Vagina (tissue), 2 donors: Measurements from ENCODE around the gene KIR3DL3. TPM values are rescaled to one million over a fixed set of nuclear protein-coding genes. Genes with fewer than 3 reads are reported as not detected.
"Not testable (repeated sequence)": the region's sequence is repeated elsewhere in the genome, so short reads cannot be mapped to it uniquely, and the experiment has no call there.

Experiments
- DNase-seq, 2 donors: peaks; one replicate each; pipeline ENCODE4 v3.0.0-alpha.2; 2017; ENCODE audit errors: extremely low spot score in 2 of 2
- H3K27ac ChIP-seq: fragments of 200-600 bp; sonication (generic); one replicate; pipeline ENCODE4 v1.5.1; 2019
- H3K27me3 ChIP-seq: fragments of 200-600 bp; sonication (generic); one replicate; pipeline ENCODE4 v1.5.1; 2019
- H3K36me3 ChIP-seq, 2 donors: fragments of 200-600 bp; sonication (generic); one replicate each; pipeline ENCODE4 v1.5.1; 2017 to 2019
- H3K4me1 ChIP-seq: fragments of 200-600 bp; sonication (generic); one replicate; pipeline ENCODE4 v1.5.1; 2019
- H3K4me3 ChIP-seq, 2 donors: fragments of 200-600 bp; sonication (generic); 1 replicate in 1 of 2; 2 replicates in 1 of 2; pipeline ENCODE4 v1.5.1; 2016 to 2019
- H3K9me3 ChIP-seq: fragments of 200-600 bp; sonication (generic); one replicate; pipeline ENCODE4 v1.5.1; 2019
- intact Hi-C: fragments of 100-400 bp; cut with DNase I; formaldehyde crosslinking; loops from one replicate; pipeline ENCODE4 v1.15.1; 2023
- small RNA-seq: library from RNA; depleted of rRNA; stranded (forward); fragments of <200 nt; gene quantifications from one replicate; pipeline ENCODE3, GENCODE V24; 2016
- total RNA-seq: library from RNA; depleted of rRNA; stranded (reverse); fragments of >200 nt; gene quantifications from one replicate; pipeline ENCODE4 v1.2.3, GENCODE V29; 2016

KIR3DL3 gene
- total RNA-seq, 1 donor from 2014 or later, result not detected

GRCh38 chr19:54771018-54771960 lies 47.0 kb downstream of the KIR3DL3 start:
- DNase-seq, H3K4me1 ChIP-seq, H3K36me3 ChIP-seq, H3K4me3 ChIP-seq, H3K27me3 ChIP-seq, intact Hi-C loops, H3K9me3 ChIP-seq, H3K27ac ChIP-seq: not testable (repeated sequence)

- H3K4me1 ChIP-seq, H3K9me3 ChIP-seq, H3K4me3 ChIP-seq, H3K27me3 ChIP-seq, intact Hi-C loops, H3K27ac ChIP-seq, H3K36me3 ChIP-seq, DNase-seq: not testable (repeated sequence)
Observed at GRCh38 chr19:54772666-54773065, 48.4 kb downstream of the KIR3DL3 start.

- H3K9me3 ChIP-seq, H3K27ac ChIP-seq, H3K4me3 ChIP-seq, H3K4me1 ChIP-seq, H3K36me3 ChIP-seq, H3K27me3 ChIP-seq, intact Hi-C loops: not testable (repeated sequence)
- peak in 1 of 2 donors; percentile 49 for DNase-seq
Observed at GRCh38 chr19:54775095-54775815, 51.0 kb downstream of the KIR3DL3 start.

GRCh38 chr19:54775830-54776229 lies 51.6 kb downstream of the KIR3DL3 start:
- H3K36me3 ChIP-seq, H3K27me3 ChIP-seq, H3K9me3 ChIP-seq, intact Hi-C loops, H3K4me1 ChIP-seq, DNase-seq, H3K27ac ChIP-seq, H3K4me3 ChIP-seq: not testable (repeated sequence)

GRCh38 chr19:54777851-54778250 lies 53.6 kb downstream of the KIR3DL3 start:
- DNase-seq, result peak in 1 of 2 donors; percentile 28
- intact Hi-C loops, result not testable (repeated sequence)

GRCh38 chr19:54778896-54779295 lies 54.7 kb downstream of the KIR3DL3 start:
- H3K4me3 ChIP-seq, DNase-seq, H3K4me1 ChIP-seq, H3K27ac ChIP-seq, H3K9me3 ChIP-seq, intact Hi-C loops, H3K27me3 ChIP-seq, H3K36me3 ChIP-seq: not testable (repeated sequence)

More at GRCh38 chr19:54777851-54778250, 53.6 kb downstream of the KIR3DL3 start:
- not testable (repeated sequence) for H3K4me1 ChIP-seq, H3K4me3 ChIP-seq, H3K27me3 ChIP-seq, H3K9me3 ChIP-seq, H3K36me3 ChIP-seq, H3K27ac ChIP-seq

- peak in 1 of 2 donors; percentile 34 for DNase-seq
- H3K27me3 ChIP-seq, H3K27ac ChIP-seq, H3K9me3 ChIP-seq, H3K4me3 ChIP-seq, H3K36me3 ChIP-seq, intact Hi-C loops, H3K4me1 ChIP-seq: not testable (repeated sequence)
Observed at GRCh38 chr19:54782916-54783315, 58.7 kb downstream of the KIR3DL3 start.

Small RNA genes lying within 50 kb of the gene (small RNA-seq; reads per million reads assigned to genes)
- gene AC245128.2 (not detected), gene KIR3DP1 (not detected)

Other genes starting within 250 kb of the KIR3DL3 start
- gene LAIR2, start 221.6 kb upstream of the KIR3DL3 start, total RNA-seq, result not detected
- not detected for gene LILRA2, start 150.7 kb upstream of the KIR3DL3 start, total RNA-seq
- gene LILRA1, start 130.8 kb upstream of the KIR3DL3 start, total RNA-seq, result 1.7 TPM
- gene LILRB1, start 94.0 kb upstream of the KIR3DL3 start, total RNA-seq, result 2.2 TPM
- 2.9 TPM for gene LILRB4, start 61.5 kb upstream of the KIR3DL3 start, total RNA-seq
- not detected for gene KIR2DL3, start 14.1 kb downstream of the KIR3DL3 start, total RNA-seq
- gene KIR2DL1, start 45.4 kb downstream of the KIR3DL3 start, total RNA-seq, result not detected
- not detected for gene KIR2DL4, start 79.2 kb downstream of the KIR3DL3 start, total RNA-seq
- gene KIR3DL1, start 92.0 kb downstream of the KIR3DL3 start, total RNA-seq, result not detected
- gene KIR2DS4, start 108.2 kb downstream of the KIR3DL3 start, total RNA-seq, result not detected
- gene KIR3DL2, start 126.0 kb downstream of the KIR3DL3 start, total RNA-seq, result not detected
- gene FCAR, start 149.8 kb downstream of the KIR3DL3 start, total RNA-seq, result 2.2 TPM
- gene NCR1, start 181.7 kb downstream of the KIR3DL3 start, total RNA-seq, result 2.7 TPM
- not detected for gene NLRP7, start 223.1 kb downstream of the KIR3DL3 start, total RNA-seq
- gene NLRP2, start 241.9 kb downstream of the KIR3DL3 start, total RNA-seq, result 2.7 TPM